Stimulated activated CD4-positive, alpha-beta T cell treated with anti-CD3 and anti-CD28 coated beads, Interleukin-12 subunit alpha, Interleukin-12 subunit beta, amount 100 ng/mL, for 48 hours (primary cell): Measurements from ENCODE around the gene NLGN2.
"Not testable (repeated sequence)": the region's sequence is repeated elsewhere in the genome, so short reads cannot be mapped to it uniquely, and the experiment has no call there.

Experiments used
- DNase-seq, 3 donors: peaks; one replicate each; pipeline ENCODE4 v3.0.0-alpha.2; 2020; ENCODE audit warnings: low read depth in 2 of 3, low spot score in 1 of 3

The NLGN2 gene

GRCh38 chr17:7407485-7408251 lies at the start of gene NLGN2:
TSS of gene NLGN2 (plus strand) at chr17:7407845. CDS start at chr17:7408256, 411 bp downstream.
- no peak for DNase-seq

GRCh38 chr17:7361906-7362305 lies 45.7 kb upstream of the NLGN2 start:
- no peak for DNase-seq

- no peak for DNase-seq
Observed at GRCh38 chr17:7363311-7363710, 44.3 kb upstream of the NLGN2 start.

- DNase-seq, result not testable (repeated sequence)
Observed at GRCh38 chr17:7365963-7366362, 41.7 kb upstream of the NLGN2 start.

- DNase-seq, result no peak
Observed at GRCh38 chr17:7367083-7367482, 40.6 kb upstream of the NLGN2 start.

GRCh38 chr17:7367918-7368598 lies 39.6 kb upstream of the NLGN2 start:
- DNase-seq, result no peak

DNA sequence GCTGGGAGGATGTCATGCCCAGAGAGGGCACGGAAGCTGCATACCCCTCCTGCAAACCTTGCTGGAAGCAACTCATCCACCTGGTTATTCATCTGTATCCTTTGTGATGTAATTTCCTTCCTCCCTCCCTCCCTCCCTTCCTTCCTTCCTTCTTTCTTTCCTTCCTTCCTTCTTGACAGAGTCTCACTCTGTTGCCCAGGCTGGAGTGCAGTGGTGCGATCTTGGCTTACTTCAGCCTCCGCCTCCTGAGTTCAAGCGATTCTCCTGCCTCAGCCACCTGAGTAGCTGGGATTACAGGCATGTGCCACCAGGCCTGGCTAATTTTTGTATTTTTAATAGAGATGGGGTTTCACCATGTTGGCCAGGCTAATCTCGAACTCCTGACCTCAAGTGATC lies 39.0 kb upstream of the NLGN2 start:
- not testable (repeated sequence) for DNase-seq

DNA sequence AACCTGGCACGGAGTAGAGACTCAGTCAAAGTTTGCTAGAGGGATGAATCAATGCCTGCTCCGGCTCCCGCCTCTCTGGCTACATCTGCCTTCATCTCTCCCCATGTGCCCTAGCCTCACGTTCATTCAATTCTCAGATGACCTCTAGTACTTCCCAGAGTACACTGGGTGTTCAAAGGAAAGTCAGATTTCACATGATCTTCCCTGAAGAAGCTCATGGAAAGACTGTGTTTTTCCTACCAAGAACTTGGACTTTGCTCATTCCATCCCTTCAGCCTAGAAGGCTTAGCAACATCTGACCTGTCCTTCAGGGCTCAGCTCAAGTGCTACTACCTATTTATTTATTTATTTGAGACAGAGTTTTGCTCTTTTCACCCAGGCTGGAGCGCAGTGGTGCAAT lies 37.8 kb upstream of the NLGN2 start:
- DNase-seq, result no peak

- DNase-seq, result no peak
Observed at GRCh38 chr17:7370853-7371252, 36.8 kb upstream of the NLGN2 start.

DNA sequence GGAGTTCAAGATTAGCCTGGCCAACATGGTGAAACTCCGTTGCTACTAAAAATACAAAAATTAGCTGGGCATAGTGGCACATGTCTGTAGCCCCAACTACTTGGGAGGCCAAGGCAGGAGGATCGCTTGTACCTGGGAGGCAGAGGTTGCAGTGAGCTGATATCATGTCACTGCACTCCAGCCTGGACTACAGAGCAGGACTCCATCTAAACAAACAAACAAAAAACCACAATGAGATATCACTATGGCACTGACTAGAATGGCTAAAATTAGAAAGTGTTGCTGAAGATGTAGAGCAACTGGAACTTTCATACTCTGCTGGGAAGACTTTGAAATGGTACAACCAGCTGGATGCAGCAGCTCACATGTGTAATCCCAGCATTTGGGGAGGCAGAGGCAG lies 33.3 kb upstream of the NLGN2 start:
- no peak for DNase-seq

GRCh38 chr17:7379134-7379533 lies 28.5 kb upstream of the NLGN2 start:
- DNase-seq, result no peak

- no peak for DNase-seq
Observed at GRCh38 chr17:7380321-7380720, 27.3 kb upstream of the NLGN2 start.

DNA sequence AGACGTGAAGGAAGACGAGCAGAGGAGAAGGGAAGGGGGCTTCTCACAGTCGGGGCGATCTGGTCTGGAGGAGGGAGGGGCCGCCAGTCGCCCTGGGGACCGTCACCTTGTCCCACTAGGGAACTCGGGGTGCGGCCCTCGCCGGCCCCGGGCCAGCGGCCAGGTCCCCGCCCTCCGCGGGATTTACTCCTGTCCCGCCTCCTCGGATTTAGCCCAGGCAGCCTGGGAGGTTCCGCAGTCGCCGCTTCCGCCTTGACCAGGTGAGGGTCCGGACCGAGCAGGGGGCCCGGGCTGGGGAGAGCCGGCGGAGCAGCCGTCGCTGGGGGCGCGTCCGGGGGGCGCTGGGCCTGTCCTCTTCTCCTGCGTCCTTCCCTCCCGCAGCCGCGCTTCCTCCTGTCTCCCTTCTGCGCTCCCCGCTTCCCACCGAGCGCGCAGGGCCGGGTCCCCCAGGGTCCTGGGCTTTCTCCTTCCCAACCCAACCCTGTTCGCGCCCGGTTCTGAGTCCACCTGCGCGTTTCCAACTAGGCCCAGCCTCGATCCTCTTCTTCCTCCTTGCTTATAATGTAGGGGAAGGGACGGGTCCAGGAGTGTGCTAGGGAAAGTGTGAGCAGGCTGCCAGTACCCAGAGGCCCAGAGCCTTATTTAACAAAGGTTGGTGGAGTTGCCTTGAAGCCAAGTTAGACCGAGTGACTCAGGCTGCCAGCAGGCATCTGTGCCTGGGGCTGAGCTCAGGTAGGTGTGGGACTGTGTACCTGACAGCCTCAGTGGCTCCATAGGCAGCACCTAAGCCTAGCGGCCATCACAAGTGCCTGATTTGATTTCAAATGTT lies 26.6 kb upstream of the NLGN2 start, which contains the start of gene TNK1:
TSS of gene TNK1 (plus strand) at position 235 of the 829 bp plus-strand sequence. CDS start 1,838 bp downstream, outside the sequence.
- no peak for DNase-seq

DNA sequence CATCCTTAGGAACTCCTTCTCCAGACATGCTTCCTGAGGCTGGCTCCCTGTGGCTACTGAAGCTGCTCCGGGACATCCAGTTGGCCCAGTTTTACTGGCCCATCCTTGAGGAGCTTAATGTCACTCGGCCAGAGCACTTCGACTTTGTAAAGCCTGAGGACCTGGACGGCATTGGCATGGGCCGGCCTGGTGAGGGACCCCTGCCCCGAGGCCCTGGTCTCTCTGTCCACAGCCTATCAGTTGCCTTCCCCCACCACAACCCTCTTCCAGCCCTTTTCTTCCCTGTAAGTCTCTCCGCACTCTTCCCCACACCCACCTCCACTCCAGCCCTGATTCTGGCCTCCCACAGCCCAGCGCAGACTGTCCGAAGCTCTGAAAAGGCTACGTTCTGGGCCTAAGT lies 24.7 kb upstream of the NLGN2 start:
- DNase-seq, result no peak

DNA sequence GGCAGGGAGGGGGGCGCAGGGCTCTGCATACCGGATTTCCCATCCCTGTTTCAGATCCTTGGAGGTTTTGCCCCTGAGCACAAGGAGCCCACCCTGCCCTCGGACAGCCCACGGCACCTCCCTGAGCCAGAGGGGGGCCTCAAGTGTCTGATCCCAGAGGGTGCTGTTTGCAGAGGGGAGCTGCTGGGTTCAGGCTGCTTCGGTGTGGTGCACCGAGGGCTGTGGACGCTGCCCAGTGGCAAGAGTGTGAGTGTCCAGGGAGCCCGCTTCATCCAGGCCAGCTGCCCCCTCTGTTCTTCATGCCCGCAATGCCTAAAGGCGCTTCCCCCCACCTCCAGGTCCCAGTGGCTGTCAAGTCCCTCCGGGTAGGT lies 24.3 kb upstream of the NLGN2 start:
- DNase-seq, result no peak

GRCh38 chr17:7383742-7384488 lies 23.7 kb upstream of the NLGN2 start:
- DNase-seq, result peak; percentile 43 to 68 (median 66)

DNA sequence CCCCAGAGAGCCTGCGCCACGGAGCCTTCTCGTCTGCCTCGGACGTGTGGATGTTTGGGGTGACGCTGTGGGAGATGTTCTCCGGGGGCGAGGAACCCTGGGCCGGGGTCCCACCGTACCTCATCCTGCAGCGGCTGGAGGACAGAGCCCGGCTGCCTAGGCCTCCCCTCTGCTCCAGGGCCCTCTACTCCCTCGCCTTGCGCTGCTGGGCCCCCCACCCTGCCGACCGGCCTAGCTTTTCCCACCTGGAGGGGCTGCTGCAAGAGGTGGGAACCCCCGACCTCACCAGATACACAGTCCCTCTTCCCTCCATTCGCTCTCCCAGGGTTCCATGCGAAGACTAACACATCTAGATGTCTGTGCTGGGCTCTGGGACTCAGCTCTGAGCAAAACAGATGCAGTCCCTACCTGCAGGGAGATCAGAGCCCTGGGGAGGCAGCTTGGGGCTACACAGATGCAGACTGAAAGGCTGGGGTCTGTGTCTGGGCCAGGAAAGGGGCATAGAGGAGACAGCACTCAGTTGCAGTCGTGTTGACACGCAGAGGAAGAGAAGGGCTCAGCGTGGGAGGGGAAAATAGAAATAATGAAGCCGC lies 23.1 kb upstream of the NLGN2 start:
- DNase-seq, result no peak

GRCh38 chr17:7388856-7389255 lies 18.8 kb upstream of the NLGN2 start:
- no peak for DNase-seq

GRCh38 chr17:7389924-7390910 lies 17.4 kb upstream of the NLGN2 start:
- no peak for DNase-seq
